ENCODE measurements around the gene STK32B.
A peak's percentile ranks its signal among the peaks of the same experiment; 100 is the strongest.
"Not testable (repeated sequence)": the region's sequence is repeated elsewhere in the genome, so short reads cannot be mapped to it uniquely, and the experiment has no call there.

STK32B gene

DNA sequence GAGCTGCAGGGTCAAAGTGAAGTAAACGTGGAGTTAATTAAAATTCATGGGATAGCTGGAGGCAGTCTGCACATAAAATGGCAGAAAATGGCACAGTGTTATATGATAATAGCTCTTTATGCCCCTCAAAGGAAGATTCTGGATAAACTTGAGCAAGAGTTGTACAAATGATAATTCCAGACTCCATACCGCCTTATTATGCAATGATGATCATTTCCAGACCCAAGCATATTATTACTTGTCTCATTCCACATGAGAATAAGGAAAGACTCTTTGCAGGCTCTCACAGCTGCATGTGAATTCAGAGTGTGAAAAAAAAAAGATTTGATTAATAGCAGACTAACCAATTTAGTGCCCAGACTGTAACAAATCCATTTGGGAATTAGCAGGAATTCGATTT, 105.4 kb downstream of the STK32B start:
- Mint-ChIP-seq H3K36me3 (no peaks in the 10 kb centered on the region), H3K27ac (no peak overlapping the region), H3K4me1 (no peaks in the 10 kb centered on the region)

GRCh38 chr4:5157791-5158770, 106.8 kb downstream of the STK32B start:
- Mint-ChIP-seq H3K4me3 (no peak overlapping the region), H3K36me3 (no peaks in the 10 kb centered on the region), H3K4me1 (no peaks in the 10 kb centered on the region), H3K9me3 (peaks cover 0 to 2% of the 10 kb centered on the region in 2 donors), H3K27me3 (no peaks in the 10 kb centered on the region), H3K27ac (no peak overlapping the region)
- ATAC-seq (replicated peaks), result no peak
- no peak for DNase-seq

More for the DNA sequence above, 105.4 kb downstream of the STK32B start:
- no peak for DNase-seq
- Mint-ChIP-seq H3K4me3 (no peak overlapping the region), H3K9me3 (peaks cover 0 to 2% of the 10 kb centered on the region in 2 donors), H3K27me3 (peaks cover 0 to 5% of the 10 kb centered on the region in 2 donors)
- ATAC-seq (replicated peaks), result no peak

- H3K4me1 Mint-ChIP-seq, result no peaks in the 10 kb centered on the region
- no peaks in the 10 kb centered on the region for H3K27me3 Mint-ChIP-seq
These were observed 107.5 kb downstream of the STK32B start for GRCh38 chr4:5158825-5159224.

GRCh38 chr4:5160668-5161067, 109.4 kb downstream of the STK32B start:
- Mint-ChIP-seq H3K4me1 (no peaks in the 10 kb centered on the region), H3K27ac (no peak overlapping the region), H3K36me3 (no peaks in the 10 kb centered on the region), H3K4me3 (no peak overlapping the region), H3K27me3 (no peaks in the 10 kb centered on the region), H3K9me3 (peaks cover 0 to under 1% of the 10 kb centered on the region in 2 donors)
- no peak for ATAC-seq (replicated peaks)
- no peak for DNase-seq

More at GRCh38 chr4:5158825-5159224, 107.5 kb downstream of the STK32B start:
- Mint-ChIP-seq H3K27ac (no peak overlapping the region), H3K36me3 (no peaks in the 10 kb centered on the region), H3K4me3 (no peak overlapping the region), H3K9me3 (peaks cover 0 to 2% of the 10 kb centered on the region in 2 donors)
- DNase-seq (no peak), ATAC-seq (replicated peaks) (no peak)

DNA sequence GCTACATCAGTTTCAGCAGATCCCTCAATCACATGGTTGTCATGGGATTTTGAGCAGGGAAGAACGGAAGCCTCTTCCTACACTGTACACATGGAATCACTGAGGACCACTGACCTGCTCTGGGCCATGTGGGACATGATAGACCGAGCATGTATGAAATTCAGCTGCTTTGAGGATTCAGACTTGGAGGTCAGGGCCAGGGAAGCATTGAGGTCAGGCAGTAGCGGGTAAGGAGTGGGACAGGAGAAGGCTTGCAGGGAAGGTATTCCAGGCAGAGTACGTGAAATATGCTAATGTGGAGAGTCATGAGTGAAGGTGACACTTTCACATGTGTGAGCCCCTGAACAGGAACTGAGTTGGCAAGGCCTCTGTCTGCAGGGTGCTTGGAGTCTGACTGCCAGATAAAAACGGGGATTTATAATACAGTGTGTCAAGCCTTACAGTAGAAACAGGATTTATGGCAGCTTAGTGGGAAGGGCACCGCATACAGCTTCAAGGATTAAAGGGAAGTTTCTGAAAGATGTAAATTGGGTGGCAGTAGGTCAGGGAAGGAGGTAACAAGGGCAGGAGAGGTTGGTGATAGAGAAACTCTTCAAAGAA, 111.7 kb downstream of the STK32B start:
- Mint-ChIP-seq H3K27ac (no peak overlapping the region), H3K36me3 (no peaks in the 10 kb centered on the region), H3K27me3 (no peaks in the 10 kb centered on the region), H3K4me3 (no peak overlapping the region), H3K4me1 (no peaks in the 10 kb centered on the region), H3K9me3 (no peaks in the 10 kb centered on the region)
- ATAC-seq (replicated peaks) (no peak), DNase-seq (no peak)

DNA sequence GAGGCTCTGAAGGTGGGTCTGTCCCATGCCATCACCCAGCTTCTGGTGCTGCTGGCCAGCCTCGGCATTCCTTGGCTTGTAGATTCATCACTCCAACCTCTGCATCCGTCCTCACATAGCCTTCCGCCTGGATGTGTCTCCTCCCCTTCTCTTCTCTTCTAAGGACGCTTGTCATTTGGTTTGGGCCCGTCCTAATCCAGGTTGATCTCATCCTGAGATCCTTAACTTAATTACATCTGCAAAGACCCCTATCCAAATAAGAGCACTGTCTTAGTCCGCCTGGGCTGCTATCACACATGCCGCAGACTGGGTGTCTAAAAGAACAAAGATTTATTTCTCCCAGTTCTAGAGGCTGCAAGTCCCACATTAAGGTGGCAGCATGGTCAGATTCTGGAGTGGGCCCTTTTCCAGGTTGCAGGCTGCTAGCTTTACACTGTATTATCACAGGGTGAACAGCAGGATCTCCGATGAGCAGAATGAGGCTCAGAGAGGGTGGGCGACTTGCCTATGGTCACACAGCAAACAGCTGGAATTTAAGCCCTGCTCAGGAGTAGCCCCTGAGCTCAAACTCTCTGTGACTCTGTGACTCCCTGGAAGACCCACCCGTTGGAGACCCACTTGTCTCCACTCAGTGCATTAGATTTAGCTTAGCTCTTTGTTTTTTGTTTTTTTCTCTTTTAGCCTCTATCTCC, 113.1 kb downstream of the STK32B start:
- Mint-ChIP-seq H3K4me1 (no peaks in the 10 kb centered on the region), H3K27ac (no peak overlapping the region), H3K36me3 (no peaks in the 10 kb centered on the region), H3K4me3 (no peak overlapping the region), H3K27me3 (no peaks in the 10 kb centered on the region), H3K9me3 (no peaks in the 10 kb centered on the region)
- ATAC-seq (replicated peaks), result no peak
- no peak for DNase-seq

GRCh38 chr4:5165420-5166369, 114.4 kb downstream of the STK32B start:
- H3K27me3 Mint-ChIP-seq, result no peaks in the 10 kb centered on the region
- no peak overlapping the region for H3K27ac Mint-ChIP-seq
- H3K9me3 Mint-ChIP-seq, result no peaks in the 10 kb centered on the region
- H3K36me3 Mint-ChIP-seq, result no peaks in the 10 kb centered on the region
- H3K4me1 Mint-ChIP-seq, result no peaks in the 10 kb centered on the region
- no peak overlapping the region for H3K4me3 Mint-ChIP-seq
- ATAC-seq (replicated peaks) (no peak), DNase-seq (no peak)

- H3K4me3 Mint-ChIP-seq, result no peak overlapping the region
- H3K4me1 Mint-ChIP-seq, result no peaks in the 10 kb centered on the region
- no peak for ATAC-seq (replicated peaks)
- no peaks in the 10 kb centered on the region for H3K9me3 Mint-ChIP-seq
- no peaks in the 10 kb centered on the region for H3K36me3 Mint-ChIP-seq
- no peaks in the 10 kb centered on the region for H3K27me3 Mint-ChIP-seq
- no peak for DNase-seq
- H3K27ac Mint-ChIP-seq, result no peak overlapping the region
These were observed 115.1 kb downstream of the STK32B start for GRCh38 chr4:5166377-5166776.

DNA sequence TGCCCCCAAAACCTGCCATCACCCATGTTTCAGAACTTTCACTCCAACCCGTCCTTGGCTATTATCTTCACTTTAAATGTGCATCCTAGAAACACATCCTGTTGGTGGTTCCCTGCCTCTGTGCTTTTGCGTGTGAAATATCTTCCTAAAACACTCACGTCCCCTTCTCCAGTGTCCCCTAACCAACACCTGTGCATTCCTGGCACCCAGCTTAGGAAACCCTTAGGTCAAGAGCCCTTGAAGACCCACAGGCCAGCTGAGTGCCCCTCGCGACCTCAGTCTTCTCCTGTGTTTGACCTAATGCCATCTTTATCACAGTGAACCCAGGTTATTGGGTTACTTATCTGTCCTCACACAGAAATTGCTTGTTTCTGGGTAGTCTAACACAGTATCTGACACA, 117.6 kb downstream of the STK32B start:
- H3K9me3 Mint-ChIP-seq, result no peaks in the 10 kb centered on the region
- H3K27ac Mint-ChIP-seq, result no peak overlapping the region
- DNase-seq (no peak), ATAC-seq (replicated peaks) (no peak)
- no peak overlapping the region for H3K4me3 Mint-ChIP-seq
- H3K4me1 Mint-ChIP-seq, result no peaks in the 10 kb centered on the region
- H3K27me3 Mint-ChIP-seq, result no peaks in the 10 kb centered on the region
- H3K36me3 Mint-ChIP-seq, result no peaks in the 10 kb centered on the region

- ATAC-seq (replicated peaks); H3K27ac Mint-ChIP-seq; H3K27me3 Mint-ChIP-seq: not testable (repeated sequence)
These were observed 124.6 kb downstream of the STK32B start for GRCh38 chr4:5175836-5176235.

DNA sequence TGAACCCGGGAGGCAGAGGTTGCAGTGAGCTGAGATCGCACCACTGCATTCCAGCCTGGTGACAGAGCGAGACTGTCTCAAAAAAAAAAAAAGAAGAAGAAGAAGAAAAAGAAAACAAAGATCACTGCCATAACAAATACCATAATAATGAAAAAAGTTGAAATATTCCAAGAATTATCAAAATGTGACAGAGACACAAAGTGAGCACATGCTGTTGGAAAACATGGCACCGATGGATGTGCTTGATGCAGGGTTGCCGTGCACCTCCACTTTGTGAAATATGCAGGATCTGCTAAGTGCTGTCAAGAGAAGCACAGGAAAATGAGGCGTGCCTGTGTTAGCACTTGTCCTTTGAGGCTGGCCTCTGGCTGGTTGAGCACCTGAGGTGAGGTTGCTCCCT, 133.3 kb downstream of the STK32B start:
- Mint-ChIP-seq H3K4me3 (no peak overlapping the region), H3K27ac (no peak overlapping the region), H3K9me3 (no peaks in the 10 kb centered on the region), H3K4me1 (peaks cover 19 to 23% of the 10 kb centered on the region in 2 donors), H3K27me3 (peaks cover 0 to 4% of the 10 kb centered on the region in 2 donors), H3K36me3 (no peaks in the 10 kb centered on the region)
- no peak for ATAC-seq (replicated peaks)
- DNase-seq, result no peak

More at GRCh38 chr4:5175836-5176235, 124.6 kb downstream of the STK32B start:
- not testable (repeated sequence) for H3K9me3 Mint-ChIP-seq, H3K4me1 Mint-ChIP-seq, H3K4me3 Mint-ChIP-seq, H3K36me3 Mint-ChIP-seq, DNase-seq

GRCh38 chr4:5185551-5185950, 134.3 kb downstream of the STK32B start:
- Mint-ChIP-seq H3K36me3 (no peaks in the 10 kb centered on the region), H3K4me3 (no peak overlapping the region), H3K27me3 (peaks cover 0 to 4% of the 10 kb centered on the region in 2 donors), H3K27ac (no peak overlapping the region), H3K9me3 (no peaks in the 10 kb centered on the region), H3K4me1 (peaks cover 19 to 23% of the 10 kb centered on the region in 2 donors)
- no peak for DNase-seq
- ATAC-seq (replicated peaks), result no peak

GRCh38 chr4:5186271-5187064, 135.2 kb downstream of the STK32B start:
- no peak overlapping the region for H3K27ac Mint-ChIP-seq
- DNase-seq (no peak), ATAC-seq (replicated peaks) (peak; percentile 77 to 84)
- no peak overlapping the region for H3K4me3 Mint-ChIP-seq
- peaks cover 19 to 23% of the 10 kb centered on the region in 2 donors for H3K4me1 Mint-ChIP-seq
- no peaks in the 10 kb centered on the region for H3K9me3 Mint-ChIP-seq
- no peaks in the 10 kb centered on the region for H3K36me3 Mint-ChIP-seq
- H3K27me3 Mint-ChIP-seq, result peaks cover 0 to 4% of the 10 kb centered on the region in 2 donors

All from stimulated activated naive B cell treated with anti-CD40 and anti-IgM and Interleukin-4, amounts not matched to agents 10 μg/mL and 1 μg/mL and 100 μg/mL, for 72 hours (primary cell).